ENCODE measurements around the gene WASF3.

WASF3 gene

GRCh38 chr13:26660766-26661165, 103.3 kb downstream of the WASF3 start:
- 91% methylated on average over 6 of the region's 6 CpGs for WGBS

GRCh38 chr13:26663791-26664190, 106.3 kb downstream of the WASF3 start:
- Histone ChIP-seq H2BK15ac (ENCODE audit: low read depth, poor library complexity, severe bottlenecking) (no peak overlapping the region), H2BK12ac (ENCODE audit: low read length in 2 of 2) (no peak overlapping the region), H2BK5ac (ENCODE audit: low read depth, low read length, poor library complexity, severe bottlenecking) (no peak overlapping the region), H3K4me2 (ENCODE audit: low read length, poor library complexity, severe bottlenecking) (no peak overlapping the region), H3K14ac (ENCODE audit: low read length in 2 of 2) (no peak overlapping the region), H2BK120ac (ENCODE audit: low read depth, low read length) (no peak overlapping the region), H3K4me3 (ENCODE audit: insufficient read depth in 1 of 2, low read depth in 1 of 2, low read length in 2 of 2) (no peak overlapping the region), H3K9me3 (ENCODE audit: control insufficient read depth, low read length) (no peaks in the 10 kb centered on the region), H3K36me3 (ENCODE audit: control insufficient read depth in 1 of 2, insufficient read depth in 2 of 2, low read depth in 1 of 2, low read length in 2 of 2) (peaks cover 4 to 32% of the 10 kb centered on the region in 2 experiments), H3K18ac (ENCODE audit: low read depth in 1 of 2, low read length in 2 of 2) (no peak overlapping the region), H3K27ac (ENCODE audit: low read length, poor library complexity, severe bottlenecking) (no peak overlapping the region), H3K4ac (ENCODE audit: low read depth in 1 of 2, low read length in 2 of 2) (no peak overlapping the region), H3K23ac (ENCODE audit: low read length in 2 of 2) (no peak overlapping the region), H3K79me1 (replicated peaks; ENCODE audit: low read length, poor library complexity, severe bottlenecking) (peaks cover 12% of the 10 kb centered on the region), H2AFZ (ENCODE audit: low read depth, low read length) (no peak overlapping the region), H3K9ac (ENCODE audit: low read length) (no peak overlapping the region), H4K91ac (ENCODE audit: low read length) (no peak overlapping the region), H4K8ac (ENCODE audit: low read length) (no peak overlapping the region), H2AK5ac (ENCODE audit: low read length, severe bottlenecking) (no peak overlapping the region), H3K27me3 (ENCODE audit: control insufficient read depth in 1 of 2, insufficient read depth in 1 of 2, low read length in 2 of 2) (no peaks in the 10 kb centered on the region), H3K4me1 (ENCODE audit: control insufficient read depth, insufficient read depth, low read depth, low read length) (peaks cover 2% of the 10 kb centered on the region)
- DNase-seq = no peak
- 80% methylated on average over 4 of the region's 4 CpGs for WGBS

More at GRCh38 chr13:26660766-26661165, 103.3 kb downstream of the WASF3 start:
- no peak for DNase-seq
- H3K27me3 ChIP-seq (ENCODE audit: control insufficient read depth in 1 of 2, insufficient read depth in 1 of 2, low read length in 2 of 2) = no peaks in the 10 kb centered on the region
- no peak overlapping the region for H2AFZ ChIP-seq (ENCODE audit: low read depth, low read length)
- no peak overlapping the region for H2BK12ac ChIP-seq (ENCODE audit: low read length in 2 of 2)
- peaks cover 0 to 13% of the 10 kb centered on the region in 2 experiments for H3K36me3 ChIP-seq (ENCODE audit: control insufficient read depth in 1 of 2, insufficient read depth in 2 of 2, low read depth in 1 of 2, low read length in 2 of 2)
- H3K18ac ChIP-seq (ENCODE audit: low read depth in 1 of 2, low read length in 2 of 2) = no peak overlapping the region
- H2BK15ac ChIP-seq (ENCODE audit: low read depth, poor library complexity, severe bottlenecking) = no peak overlapping the region
- H4K91ac ChIP-seq (ENCODE audit: low read length) = no peak overlapping the region
- no peak overlapping the region for H4K8ac ChIP-seq (ENCODE audit: low read length)
- H3K4me1 ChIP-seq (ENCODE audit: control insufficient read depth, insufficient read depth, low read depth, low read length) = peaks cover 2% of the 10 kb centered on the region
- H2AK5ac ChIP-seq (ENCODE audit: low read length, severe bottlenecking) = no peak overlapping the region
- H2BK5ac ChIP-seq (ENCODE audit: low read depth, low read length, poor library complexity, severe bottlenecking) = no peak overlapping the region
- no peak overlapping the region for H3K4me3 ChIP-seq (ENCODE audit: insufficient read depth in 1 of 2, low read depth in 1 of 2, low read length in 2 of 2)
- no peaks in the 10 kb centered on the region for H3K9me3 ChIP-seq (ENCODE audit: control insufficient read depth, low read length)
- no peak overlapping the region for H3K14ac ChIP-seq (ENCODE audit: low read length in 2 of 2)
- H3K4ac ChIP-seq (ENCODE audit: low read depth in 1 of 2, low read length in 2 of 2) = no peak overlapping the region
- no peak overlapping the region for H3K9ac ChIP-seq (ENCODE audit: low read length)
- H3K4me2 ChIP-seq (ENCODE audit: low read length, poor library complexity, severe bottlenecking) = no peak overlapping the region
- H3K27ac ChIP-seq (ENCODE audit: low read length, poor library complexity, severe bottlenecking) = no peak overlapping the region
- H2BK120ac ChIP-seq (ENCODE audit: low read depth, low read length) = no peak overlapping the region
- peaks cover 14% of the 10 kb centered on the region for H3K79me1 ChIP-seq (replicated peaks; ENCODE audit: low read length, poor library complexity, severe bottlenecking)
- no peak overlapping the region for H3K23ac ChIP-seq (ENCODE audit: low read length in 2 of 2)

- Histone ChIP-seq H3K4me3 (ENCODE audit: insufficient read depth in 1 of 2, low read depth in 1 of 2, low read length in 2 of 2) (no peak overlapping the region), H2AK5ac (ENCODE audit: low read length, severe bottlenecking) (no peak overlapping the region), H3K23ac (ENCODE audit: low read length in 2 of 2) (no peak overlapping the region), H2BK12ac (ENCODE audit: low read length in 2 of 2) (no peak overlapping the region), H2BK15ac (ENCODE audit: low read depth, poor library complexity, severe bottlenecking) (no peak overlapping the region), H3K14ac (ENCODE audit: low read length in 2 of 2) (no peak overlapping the region), H3K9me3 (ENCODE audit: control insufficient read depth, low read length) (no peaks in the 10 kb centered on the region), H3K27me3 (ENCODE audit: control insufficient read depth in 1 of 2, insufficient read depth in 1 of 2, low read length in 2 of 2) (no peaks in the 10 kb centered on the region), H2AFZ (ENCODE audit: low read depth, low read length) (no peak overlapping the region), H2BK5ac (ENCODE audit: low read depth, low read length, poor library complexity, severe bottlenecking) (no peak overlapping the region), H3K9ac (ENCODE audit: low read length) (no peak overlapping the region), H4K91ac (ENCODE audit: low read length) (no peak overlapping the region), H3K79me1 (replicated peaks; ENCODE audit: low read length, poor library complexity, severe bottlenecking) (peaks cover 10% of the 10 kb centered on the region), H3K4me2 (ENCODE audit: low read length, poor library complexity, severe bottlenecking) (no peak overlapping the region), H2BK120ac (ENCODE audit: low read depth, low read length) (no peak overlapping the region), H3K4ac (ENCODE audit: low read depth in 1 of 2, low read length in 2 of 2) (no peak overlapping the region), H4K8ac (ENCODE audit: low read length) (no peak overlapping the region), H3K18ac (ENCODE audit: low read depth in 1 of 2, low read length in 2 of 2) (no peak overlapping the region), H3K4me1 (ENCODE audit: control insufficient read depth, insufficient read depth, low read depth, low read length) (peaks cover 2% of the 10 kb centered on the region), H3K27ac (ENCODE audit: low read length, poor library complexity, severe bottlenecking) (no peak overlapping the region), H3K36me3 (ENCODE audit: control insufficient read depth in 1 of 2, insufficient read depth in 2 of 2, low read depth in 1 of 2, low read length in 2 of 2) (peaks cover 4 to 32% of the 10 kb centered on the region in 2 experiments)
- no peak for DNase-seq
- WGBS = no CpG with 5 or more reads among the region's 2 CpGs
These were observed 106.8 kb downstream of the WASF3 start for GRCh38 chr13:26664286-26664685.

GRCh38 chr13:26664876-26665275, 107.4 kb downstream of the WASF3 start:
- H4K8ac ChIP-seq (ENCODE audit: low read length) = no peak overlapping the region
- peaks cover 2% of the 10 kb centered on the region for H3K4me1 ChIP-seq (ENCODE audit: control insufficient read depth, insufficient read depth, low read depth, low read length)
- H3K36me3 ChIP-seq (ENCODE audit: control insufficient read depth in 1 of 2, insufficient read depth in 2 of 2, low read depth in 1 of 2, low read length in 2 of 2) = peaks cover 4 to 32% of the 10 kb centered on the region in 2 experiments
- no peak overlapping the region for H4K91ac ChIP-seq (ENCODE audit: low read length)
- H3K4ac ChIP-seq (ENCODE audit: low read depth in 1 of 2, low read length in 2 of 2) = no peak overlapping the region
- H3K9ac ChIP-seq (ENCODE audit: low read length) = no peak overlapping the region
- H3K27ac ChIP-seq (ENCODE audit: low read length, poor library complexity, severe bottlenecking) = no peak overlapping the region
- H3K23ac ChIP-seq (ENCODE audit: low read length in 2 of 2) = no peak overlapping the region
- no peak overlapping the region for H2BK5ac ChIP-seq (ENCODE audit: low read depth, low read length, poor library complexity, severe bottlenecking)
- no peaks in the 10 kb centered on the region for H3K27me3 ChIP-seq (ENCODE audit: control insufficient read depth in 1 of 2, insufficient read depth in 1 of 2, low read length in 2 of 2)
- no peak overlapping the region for H2BK15ac ChIP-seq (ENCODE audit: low read depth, poor library complexity, severe bottlenecking)
- no peaks in the 10 kb centered on the region for H3K9me3 ChIP-seq (ENCODE audit: control insufficient read depth, low read length)
- H3K79me1 ChIP-seq (replicated peaks; ENCODE audit: low read length, poor library complexity, severe bottlenecking) = peaks cover 7% of the 10 kb centered on the region
- H3K14ac ChIP-seq (ENCODE audit: low read length in 2 of 2) = no peak overlapping the region
- H3K4me3 ChIP-seq (ENCODE audit: insufficient read depth in 1 of 2, low read depth in 1 of 2, low read length in 2 of 2) = no peak overlapping the region
- no peak overlapping the region for H2AFZ ChIP-seq (ENCODE audit: low read depth, low read length)
- no peak overlapping the region for H2BK120ac ChIP-seq (ENCODE audit: low read depth, low read length)
- DNase-seq = no peak
- H2AK5ac ChIP-seq (ENCODE audit: low read length, severe bottlenecking) = no peak overlapping the region
- H3K18ac ChIP-seq (ENCODE audit: low read depth in 1 of 2, low read length in 2 of 2) = no peak overlapping the region
- WGBS = 100% methylated on average over 1 of the region's 3 CpGs
- H2BK12ac ChIP-seq (ENCODE audit: low read length in 2 of 2) = no peak overlapping the region
- H3K4me2 ChIP-seq (ENCODE audit: low read length, poor library complexity, severe bottlenecking) = no peak overlapping the region
